PC-3 (cell line): ENCODE results near the gene ERRFI1. TPM values are rescaled to one million over a fixed set of nuclear protein-coding genes. Genes with fewer than 3 reads are reported as not detected.

ENCODE experiments used
- ATAC-seq: fragments of 200-7000 bp; cut with Tn5 transposase; 2 replicates; pipeline ENCODE4 v1.9.1; 2020; ENCODE audit warnings: mild to moderate bottlenecking, moderate library complexity
- BruUV-seq: library from RNA; stranded (reverse); fragments of 400-500 nt; replicated peaks from 2 replicates; lab custom pipeline; 2021; lab: Mats Ljungman, UMichigan
- CTCF ChIA-PET: fragments of 300-600 bp; sonication (Branson Sonifier 250); formaldehyde crosslinking; loops from one replicate; lab custom pipeline; 2022; ENCODE audit warnings: antibody characterized with exemption; lab: Charles Lee
- POLR2A ChIA-PET: fragments of 300-600 bp; sonication (Branson Sonifier 250); formaldehyde crosslinking; loops from one replicate; lab custom pipeline; 2022; ENCODE audit warnings: antibody characterized with exemption; ENCODE audit not compliant: unreplicated experiment; lab: Charles Lee
- DNase-seq: peaks from one replicate; pipeline ENCODE4 v3.0.0-alpha.2; 2015
- H2AFZ ChIP-seq: fragments of 300-600 bp; sonication (generic); 2 replicates; pipeline ENCODE4 v1.6.0; 2016; ENCODE audit warnings: antibody characterized with exemption, low read length
- H3F3A ChIP-seq: fragments of 300-600 bp; sonication (generic); one replicate; pipeline ENCODE4 v1.6.0; 2017; ENCODE audit warnings: antibody characterized with exemption, low read length, control low read depth, mild to moderate bottlenecking; ENCODE audit not compliant: unreplicated experiment
- H3K27ac ChIP-seq: fragments of 300-600 bp; sonication (generic); 2 replicates; pipeline ENCODE4 v1.5.1; 2016; ENCODE audit warnings: mild to moderate bottlenecking, low read length
- H3K27me3 ChIP-seq: fragments of 300-600 bp; sonication (generic); 2 replicates; pipeline ENCODE4 v1.6.1; 2016; ENCODE audit warnings: low read length, mixed read lengths
- H3K36me3 ChIP-seq: fragments of 300-600 bp; sonication (generic); 2 replicates; pipeline ENCODE4 v1.6.1; 2016; ENCODE audit warnings: low read depth, mixed run types, low read length, mixed read lengths
- H3K4me1 ChIP-seq: fragments of 300-600 bp; sonication (generic); 2 replicates; pipeline ENCODE4 v1.5.1; 2016; ENCODE audit warnings: low read length; ENCODE audit not compliant: insufficient read depth
- H3K4me2 ChIP-seq: fragments of 300-600 bp; sonication (generic); 2 replicates; pipeline ENCODE4 v1.6.0; 2016; ENCODE audit warnings: low read length
- H3K4me3 ChIP-seq: fragments of 300-600 bp; sonication (generic); 2 replicates; pipeline ENCODE4 v1.5.1; 2016; ENCODE audit warnings: mild to moderate bottlenecking, low read length, mixed read lengths
- H3K79me2 ChIP-seq: fragments of 300-600 bp; sonication (generic); 2 replicates; pipeline ENCODE4 v1.6.1; 2017; ENCODE audit warnings: low read length, mixed read lengths
- H3K9ac ChIP-seq: fragments of 300-600 bp; sonication (generic); 2 replicates; pipeline ENCODE4 v1.6.0; 2016; ENCODE audit warnings: mild to moderate bottlenecking, low read length
- H3K9me2 ChIP-seq: fragments of 300-600 bp; sonication (generic); replicated peaks from 2 replicates; pipeline ENCODE4 v1.6.1; 2016; ENCODE audit warnings: mixed run types, low read length, mixed read lengths
- H3K9me3 ChIP-seq: fragments of 300-600 bp; sonication (generic); 2 replicates; pipeline ENCODE4 v1.6.1; 2016; ENCODE audit warnings: low read length, mixed read lengths
- H4K20me1 ChIP-seq: fragments of 300-600 bp; sonication (generic); 2 replicates; pipeline ENCODE4 v1.6.1; 2016; ENCODE audit warnings: low read length, mixed read lengths
- CTCF ChIP-seq: fragments of 300-600 bp; sonication (generic); conservative IDR thresholded peaks from 2 replicates; pipeline ENCODE4 v1.5.1; 2017; ENCODE audit warnings: antibody characterized with exemption, low read depth, mild to moderate bottlenecking, low read length
- EZH2 ChIP-seq: fragments of 300-600 bp; sonication (generic); IDR thresholded peaks from one replicate; pipeline ENCODE4 v1.6.1; 2017; ENCODE audit warnings: antibody characterized with exemption, mild to moderate bottlenecking, low read length; ENCODE audit not compliant: unreplicated experiment
- EZH2phosphoT487 ChIP-seq: fragments of 300-600 bp; sonication (generic); IDR thresholded peaks from 2 replicates; pipeline ENCODE4 v1.6.1; 2018; ENCODE audit warnings: mild to moderate bottlenecking, antibody characterized with exemption, low read length, borderline replicate concordance
- intact Hi-C: fragments of 100-400 bp; cut with micrococcal nuclease; formaldehyde crosslinking; loops from 2 replicates; pipeline ENCODE4 v1.9.0; 2023
- total RNA-seq: library from RNA; depleted of rRNA; stranded (reverse); fragments of >200 nt; gene quantifications from 2 replicates; pipeline ENCODE4 v1.2.3, GENCODE V29; 2014

The ERRFI1 gene
- total RNA-seq, 1 experiment from 2014 or later, result 218 TPM

- ChIA-PET POLR2A (interaction anchor here (0.6 kb wide), 1 partner anchor 22 kb away, joined by 4 read pairs; no protein-coding TSS in a partner anchor), CTCF (no interaction called here)
- ATAC-seq (no peak), DNase-seq (no peak)
- H4K20me1 ChIP-seq, result no peaks in the 10 kb centered on the region
- peaks cover 6% of the 10 kb centered on the region for H3F3A ChIP-seq
- no peak overlapping the region for H3K9ac ChIP-seq
- no peak overlapping the region for H3K4me2 ChIP-seq
- no peak overlapping the region for H3K4me3 ChIP-seq
- no TSS peak for BruUV-seq
- H3K4me1 ChIP-seq, result peaks cover 22% of the 10 kb centered on the region
- no peak overlapping the region for H2AFZ ChIP-seq
- no peaks in the 10 kb centered on the region for H3K27me3 ChIP-seq
- H3K9me2 ChIP-seq, result no peaks in the 10 kb centered on the region
- TF ChIP-seq CTCF, result no peak
- no peak for TF ChIP-seq EZH2
- TF ChIP-seq EZH2phosphoT487, result no peak
- H3K9me3 ChIP-seq, result no peaks in the 10 kb centered on the region
- intact Hi-C loops, result no loop called here
- H3K27ac ChIP-seq, result no peak overlapping the region
- no peaks in the 10 kb centered on the region for H3K36me3 ChIP-seq
- H3K79me2 ChIP-seq, result no peaks in the 10 kb centered on the region
Observed at GRCh38 chr1:8039071-8039470, 13.0 kb upstream of the ERRFI1 start.

GRCh38 chr1:8035289-8035688 lies 9.2 kb upstream of the ERRFI1 start:
- H3K4me2 ChIP-seq, result no peak overlapping the region
- ChIA-PET POLR2A (no interaction called here), CTCF (no interaction called here)
- TF ChIP-seq CTCF (no peak), EZH2 (no peak), EZH2phosphoT487 (no peak)
- H3K79me2 ChIP-seq, result no peaks in the 10 kb centered on the region
- peaks cover 14% of the 10 kb centered on the region for H3K4me1 ChIP-seq
- no peak overlapping the region for H3K4me3 ChIP-seq
- H4K20me1 ChIP-seq, result no peaks in the 10 kb centered on the region
- no peak overlapping the region for H2AFZ ChIP-seq
- no peaks in the 10 kb centered on the region for H3K9me2 ChIP-seq
- H3K27me3 ChIP-seq, result no peaks in the 10 kb centered on the region
- H3K9me3 ChIP-seq, result no peaks in the 10 kb centered on the region
- H3K36me3 ChIP-seq, result no peaks in the 10 kb centered on the region
- H3K9ac ChIP-seq, result no peak overlapping the region
- no TSS peak for BruUV-seq
- no peaks in the 10 kb centered on the region for H3F3A ChIP-seq
- intact Hi-C loops, result no loop called here
- H3K27ac ChIP-seq, result no peak overlapping the region
- no peak for DNase-seq
- no peak for ATAC-seq

- TF ChIP-seq EZH2, result no peak
- Histone ChIP-seq H3K79me2 (no peaks in the 10 kb centered on the region), H3K9me3 (no peaks in the 10 kb centered on the region), H3K27me3 (no peaks in the 10 kb centered on the region), H2AFZ (no peak overlapping the region), H3K9me2 (no peaks in the 10 kb centered on the region), H4K20me1 (no peaks in the 10 kb centered on the region), H3F3A (peaks cover 7% of the 10 kb centered on the region), H3K36me3 (no peaks in the 10 kb centered on the region), H3K4me2 (no peak overlapping the region), H3K4me3 (no peak overlapping the region), H3K4me1 (peaks cover 16% of the 10 kb centered on the region), H3K27ac (no peak overlapping the region), H3K9ac (no peak overlapping the region)
- ChIA-PET POLR2A (no interaction called here), CTCF (interaction anchor here (0.6 kb wide), 1 partner anchor 206 kb away, joined by 6 read pairs; no protein-coding TSS in a partner anchor)
- intact Hi-C loops, result no loop called here
- DNase-seq, result no peak
- no peak for ATAC-seq
- no TSS peak for BruUV-seq
Observed at GRCh38 chr1:8033322-8033721, 7.2 kb upstream of the ERRFI1 start.
